ENCODE measurements around the gene SYNGR4. TPM values are rescaled to one million over a fixed set of nuclear protein-coding genes. Genes with fewer than 3 reads are reported as not detected.

SYNGR4 gene
- total RNA-seq, 1 donor = not detected

- H3K4me3 ChIP-seq (ENCODE audit: low read depth, low read length) = no peak overlapping the region
- DNase-seq (ENCODE audit: low read depth) = peak; percentile 46
- no peak for TF ChIP-seq CTCF (IDR thresholded peaks at IDR 0.05; ENCODE audit: insufficient read depth, low read length)
Measured at GRCh38 chr19:48413879-48414587, 49.9 kb downstream of the SYNGR4 start.

- peak; percentile 26 for DNase-seq (ENCODE audit: low read depth)
- no peak overlapping the region for H3K4me3 ChIP-seq (ENCODE audit: low read depth, low read length)
- no peak for TF ChIP-seq CTCF (IDR thresholded peaks at IDR 0.05; ENCODE audit: insufficient read depth, low read length)
Measured at GRCh38 chr19:48415395-48415794, 51.2 kb downstream of the SYNGR4 start.

GRCh38 chr19:48415806-48416221 is 51.6 kb downstream of the SYNGR4 start:
- H3K4me3 ChIP-seq (ENCODE audit: low read depth, low read length) = no peak overlapping the region
- no peak for TF ChIP-seq CTCF (IDR thresholded peaks at IDR 0.05; ENCODE audit: insufficient read depth, low read length)
- no peak for DNase-seq (ENCODE audit: low read depth)

GRCh38 chr19:48417421-48417820 is 53.3 kb downstream of the SYNGR4 start:
- DNase-seq (ENCODE audit: low read depth) = no peak
- no peak overlapping the region for H3K4me3 ChIP-seq (ENCODE audit: low read depth, low read length)
- no peak for TF ChIP-seq CTCF (IDR thresholded peaks at IDR 0.05; ENCODE audit: insufficient read depth, low read length)

- no peak overlapping the region for H3K4me3 ChIP-seq (ENCODE audit: low read depth, low read length)
- TF ChIP-seq CTCF (IDR thresholded peaks at IDR 0.05; ENCODE audit: insufficient read depth, low read length) = no peak
- DNase-seq (ENCODE audit: low read depth) = no peak
Measured at GRCh38 chr19:48418317-48419064, 54.3 kb downstream of the SYNGR4 start.

- TF ChIP-seq CTCF (IDR thresholded peaks at IDR 0.05; ENCODE audit: insufficient read depth, low read length) = no peak
- H3K4me3 ChIP-seq (ENCODE audit: low read depth, low read length) = no peak overlapping the region
- no peak for DNase-seq (ENCODE audit: low read depth)
Measured at GRCh38 chr19:48419158-48419920, 55.2 kb downstream of the SYNGR4 start.
